HepG2 (cell line): ENCODE data around the gene CRTC2. TPM values are rescaled to one million over a fixed set of nuclear protein-coding genes. Genes with fewer than 3 reads are reported as not detected.

Source experiments
- CREM ChIP-seq, 2 experiments: sonication (generic) in 1 of 2; formaldehyde crosslinking in 1 of 2; IDR thresholded peaks; 2 replicates each; pipeline versions ENCODE4 v1.4.0 to v1.6.1; 2016 to 2020; ENCODE audit warnings: antibody characterized with exemption in 1 of 2, mild to moderate bottlenecking in 1 of 2, missing genetic modification reagents in 1 of 2
- E2F1 ChIP-seq: sonication (generic); formaldehyde crosslinking; IDR thresholded peaks from 2 replicates; pipeline ENCODE4 v1.5.0; 2020; ENCODE audit warnings: missing genetic modification reagents
- IRX3 ChIP-seq: sonication (generic); formaldehyde crosslinking; IDR thresholded peaks from 2 replicates; pipeline ENCODE4 v1.8.1; 2023; ENCODE audit warnings: mild to moderate bottlenecking, low read depth, missing genetic modification reagents, borderline replicate concordance
- KLF16 ChIP-seq, 2 experiments: sonication (generic) in 1 of 2; formaldehyde crosslinking in 1 of 2; IDR thresholded peaks; 2 replicates each; pipeline versions ENCODE4 v1.6.1 to v1.8.0; 2016 to 2023; ENCODE audit warnings: missing genetic modification reagents in 2 of 2, missing compliant biosample characterization in 1 of 2
- MXI1 ChIP-seq: IDR thresholded peaks from 3 replicates; pipeline ENCODE4 v1.6.1; 2012; ENCODE audit warnings: low read depth, low read length, inconsistent platforms, borderline replicate concordance
- NFYC ChIP-seq: IDR thresholded peaks from 2 replicates; pipeline ENCODE4 v1.6.1; 2016; ENCODE audit warnings: missing genetic modification reagents, missing compliant biosample characterization
- SNAPC4 ChIP-seq: sonication (generic); formaldehyde crosslinking; IDR thresholded peaks from 2 replicates; pipeline ENCODE4 v1.4.0; 2020; ENCODE audit warnings: mild to moderate bottlenecking, missing genetic modification reagents
- SOX13 ChIP-seq, 3 experiments: fragments of 450-650 bp in 1 of 3; sonication (generic) in 1 of 3; formaldehyde crosslinking in 1 of 3; IDR thresholded peaks in 2 of 3; conservative IDR thresholded peaks in 1 of 3; 2 replicates each; pipeline versions ENCODE4 v1.5.0 to v1.6.1; 2016 to 2020; ENCODE audit warnings: antibody characterized with exemption in 1 of 3, mild to moderate bottlenecking in 1 of 3, missing compliant biosample characterization in 1 of 3, missing genetic modification reagents in 1 of 3, moderate library complexity in 1 of 3
- SRSF4 ChIP-seq: fragments of 200-400 bp; formaldehyde crosslinking; IDR thresholded peaks from one replicate; pipeline ENCODE4 v1.6.1; 2018; ENCODE audit warnings: mild to moderate bottlenecking, low read depth, low read length, moderate library complexity; ENCODE audit not compliant: poor library complexity, severe bottlenecking
- UBTF ChIP-seq: sonication (generic); formaldehyde crosslinking; IDR thresholded peaks from 2 replicates; pipeline ENCODE4 v1.4.0; 2020; ENCODE audit warnings: mild to moderate bottlenecking, missing genetic modification reagents
- ZBED4 ChIP-seq: sonication (generic); formaldehyde crosslinking; IDR thresholded peaks from 2 replicates; pipeline ENCODE4 v1.4.0; 2020; ENCODE audit warnings: missing genetic modification reagents, borderline replicate concordance
- ZNF510 ChIP-seq: sonication (generic); formaldehyde crosslinking; IDR thresholded peaks from 2 replicates; pipeline ENCODE4 v1.4.0; 2020; ENCODE audit warnings: low read depth, mild to moderate bottlenecking, missing genetic modification reagents
- ZNF703 ChIP-seq: sonication (generic); formaldehyde crosslinking; IDR thresholded peaks from 2 replicates; pipeline ENCODE4 v1.5.1; 2020; ENCODE audit warnings: missing genetic modification reagents, mild to moderate bottlenecking, moderate library complexity, borderline replicate concordance
- polyA plus RNA-seq, 8 experiments: library from polyadenylated mRNA; depleted of rRNA in 3 of 8; stranded (reverse) in 7 of 8; unstranded in 1 of 8; fragments of >200 nt; fragmentation: Illumina TruSeq in 4 of 8; extraction: Trizol in 4 of 8; gene quantifications; 2 replicates each; pipeline versions ENCODE4 v1.2.1 to v1.2.3, GENCODE V29; 2011 to 2016; ENCODE audit warnings: low read depth in 4 of 8, missing spikeins in 1 of 8, mixed read lengths in 1 of 8; ENCODE audit not compliant: insufficient read depth in 1 of 8
- total RNA-seq, 5 experiments: library from RNA; depleted of rRNA; stranded (reverse); fragments of >200 nt; fragmentation: Illumina TruSeq; extraction: Trizol; gene quantifications; 2 replicates each; pipeline ENCODE4 v1.2.3, GENCODE V29; 2016; ENCODE audit warnings: low read depth in 1 of 5

Gene CRTC2
- total and polyA plus RNA-seq, 2 of the 13 experiments (the other 11 are each of a cell fraction or from before 2014, with no cell fraction given) = 6.1 to 26.7 TPM

- TF ChIP-seq UBTF (peak; percentile 27), ZNF703 (CRISPR knock-in tag) (no peak), NFYC (CRISPR knock-in tag) (peak; percentile 93), ZBED4 (CRISPR knock-in tag) (peak; percentile 25; the same call in 1 of the 2 replicates), MXI1 (peak; percentile 60; the same call in 1 of the 3 replicates), E2F1 (CRISPR knock-in tag) (peak; percentile 69), SOX13 (IDR thresholded peaks at IDR 0.05) (no peak), SOX13 (CRISPR knock-in tag; conservative IDR thresholded peaks at IDR 0.05 in 1 of 2, IDR thresholded peaks at IDR 0.05 in 1 of 2) (0 out of 4 replicates have a peak, but pooled peaks of 1 of the 2 experiments have one; percentile 15), CREM (IDR thresholded peaks at IDR 0.05) (peak; percentile 83), CREM (CRISPR knock-in tag; IDR thresholded peaks at IDR 0.05) (no peak), IRX3 (CRISPR knock-in tag) (no peak), ZNF510 (CRISPR knock-in tag) (0 out of 2 replicates have a peak, but pooled peaks have one; percentile 76), SRSF4 (no peak), KLF16 (CRISPR knock-in tag; IDR thresholded peaks at IDR 0.05) (peak in 1 of 2 experiments; percentile 45; a peak in 2 of 4 replicates), SNAPC4 (CRISPR knock-in tag) (peak; percentile 68; the same call in 1 of the 2 replicates)
Measured at GRCh38 chr1:153963030-153963849, 4.8 kb upstream of the CRTC2 start, which contains the start of gene SLC39A1 (continued).
